H9 (cell line): ENCODE results near the gene PTPN2. TPM values are rescaled to one million over a fixed set of nuclear protein-coding genes. Genes with fewer than 3 reads are reported as not detected.

Experiments
- DNase-seq: peaks from one replicate; pipeline ENCODE4 v3.0.0-alpha.2; 2017
- H2AFZ ChIP-seq: one replicate; pipeline ENCODE4 v1.6.1; 2013; ENCODE audit warnings: mild to moderate bottlenecking, low read length, control low read depth, moderate library complexity
- H2AK5ac ChIP-seq: 2 replicates; pipeline ENCODE4 v1.6.1; 2013; ENCODE audit warnings: low read length, control low read depth, mixed read lengths; ENCODE audit not compliant: insufficient read length
- H2BK120ac ChIP-seq: one replicate; pipeline ENCODE4 v1.6.1; 2013; ENCODE audit warnings: low read depth, mild to moderate bottlenecking, low read length, control low read depth, inconsistent platforms; ENCODE audit not compliant: poor library complexity, severe bottlenecking
- H2BK12ac ChIP-seq: 2 replicates; pipeline ENCODE4 v1.6.1; 2013; ENCODE audit warnings: low read length, control low read depth, mixed read lengths, low read depth; ENCODE audit not compliant: insufficient read length
- H2BK15ac ChIP-seq: 2 replicates; pipeline ENCODE4 v1.6.1; 2013; ENCODE audit warnings: low read depth, low read length, control low read depth
- H2BK20ac ChIP-seq: one replicate; pipeline ENCODE4 v1.6.1; 2013; ENCODE audit warnings: low read depth, mild to moderate bottlenecking, low read length, control low read depth, inconsistent platforms; ENCODE audit not compliant: poor library complexity, severe bottlenecking
- H2BK5ac ChIP-seq: 2 replicates; pipeline ENCODE4 v1.6.1; 2013; ENCODE audit warnings: low read length, control low read depth, mixed read lengths; ENCODE audit not compliant: insufficient read length
- H3K14ac ChIP-seq: 2 replicates; pipeline ENCODE4 v1.6.1; 2013; ENCODE audit warnings: low read length, control low read depth; ENCODE audit not compliant: insufficient read depth
- H3K18ac ChIP-seq: 2 replicates; pipeline ENCODE4 v1.6.1; 2013; ENCODE audit warnings: low read depth, mild to moderate bottlenecking, mixed read lengths, low read length, control low read depth; ENCODE audit not compliant: insufficient read length
- H3K23ac ChIP-seq: 2 replicates; pipeline ENCODE4 v1.6.1; 2013; ENCODE audit warnings: low read length, control low read depth, mixed read lengths, low read depth; ENCODE audit not compliant: insufficient read length
- H3K23me2 ChIP-seq: 2 replicates; pipeline ENCODE4 v1.6.1; 2013; ENCODE audit warnings: low read depth, mild to moderate bottlenecking, mixed read lengths, low read length, control low read depth; ENCODE audit not compliant: insufficient read length, poor library complexity, severe bottlenecking
- H3K27ac ChIP-seq: 2 replicates; pipeline ENCODE4 v1.5.1; 2013; ENCODE audit warnings: low read length, control low read depth, mixed read lengths, low read depth; ENCODE audit not compliant: insufficient read length
- H3K27me3 ChIP-seq: 2 replicates; pipeline ENCODE4 v1.6.1; 2013; ENCODE audit warnings: low read length, control low read depth, inconsistent platforms; ENCODE audit not compliant: insufficient read depth
- H3K4ac ChIP-seq: 2 replicates; pipeline ENCODE4 v1.6.1; 2013; ENCODE audit warnings: low read depth, mild to moderate bottlenecking, control low read depth, inconsistent platforms, low read length, moderate library complexity
- H3K4me1 ChIP-seq: 2 replicates; pipeline ENCODE4 v1.6.1; 2013; ENCODE audit warnings: low read length, control low read depth, inconsistent platforms; ENCODE audit not compliant: insufficient read depth
- H3K4me2 ChIP-seq: 2 replicates; pipeline ENCODE4 v1.6.1; 2013; ENCODE audit warnings: low read length, control low read depth, mixed read lengths; ENCODE audit not compliant: insufficient read length, insufficient read depth
- H3K56ac ChIP-seq: 2 replicates; pipeline ENCODE4 v1.6.1; 2013; ENCODE audit warnings: low read depth, mild to moderate bottlenecking, mixed read lengths, low read length, control low read depth; ENCODE audit not compliant: insufficient read length
- H3K79me1 ChIP-seq: 2 replicates; pipeline ENCODE4 v1.6.1; 2013; ENCODE audit warnings: low read depth, mild to moderate bottlenecking, moderate library complexity, low read length, control low read depth, inconsistent platforms; ENCODE audit not compliant: insufficient read depth, poor library complexity, severe bottlenecking
- H3K79me2 ChIP-seq: 2 replicates; pipeline ENCODE4 v1.6.1; 2013; ENCODE audit warnings: low read length, control low read depth, inconsistent platforms; ENCODE audit not compliant: insufficient read depth
- H3K9ac ChIP-seq: 2 replicates; pipeline ENCODE4 v1.6.1; 2013; ENCODE audit warnings: low read length, control low read depth, mixed read lengths; ENCODE audit not compliant: insufficient read length; ENCODE audit errors: extremely low read depth
- H3K9me3 ChIP-seq: one replicate; pipeline ENCODE4 v1.6.1; 2013; ENCODE audit warnings: low read depth, low read length, inconsistent platforms; ENCODE audit not compliant: control insufficient read depth
- H3T11ph ChIP-seq: one replicate; pipeline ENCODE4 v1.6.1; 2013; ENCODE audit warnings: mild to moderate bottlenecking, low read length, control low read depth, inconsistent platforms
- H4K20me1 ChIP-seq: one replicate; pipeline ENCODE4 v1.6.1; 2013; ENCODE audit not compliant: control insufficient read depth, insufficient read length, insufficient read depth
- H4K5ac ChIP-seq: 2 replicates; pipeline ENCODE4 v1.6.1; 2013; ENCODE audit warnings: low read depth, mild to moderate bottlenecking, mixed read lengths, low read length, control low read depth; ENCODE audit not compliant: insufficient read length
- H4K8ac ChIP-seq: replicated peaks from 2 replicates; pipeline ENCODE4 v1.6.1; 2013; ENCODE audit warnings: low read length, control low read depth, mixed read lengths, low read depth; ENCODE audit not compliant: insufficient read length
- H4K91ac ChIP-seq: 2 replicates; pipeline ENCODE4 v1.6.1; 2013; ENCODE audit warnings: low read depth, mild to moderate bottlenecking, moderate library complexity, mixed read lengths, low read length, control low read depth; ENCODE audit not compliant: insufficient read length
- H3K27ac Mint-ChIP-seq, 3 experiments: 2 replicates in 2 of 3; 3 replicates in 1 of 3; pipeline ENCODE4 v1.8.0; 2020 to 2021; ENCODE audit warnings: mixed read lengths in 3 of 3, mild to moderate bottlenecking in 1 of 3, moderate library complexity in 1 of 3
- H3K27me3 Mint-ChIP-seq: 2 replicates; pipeline ENCODE4 v1.8.0; 2021; ENCODE audit warnings: low read depth, mild to moderate bottlenecking, moderate library complexity, mixed read lengths
- H3K36me3 Mint-ChIP-seq, 3 experiments: 2 replicates in 2 of 3; 3 replicates in 1 of 3; pipeline ENCODE4 v1.8.0; 2020 to 2021; ENCODE audit warnings: low read depth in 3 of 3, mixed read lengths in 3 of 3; ENCODE audit not compliant: insufficient read depth in 1 of 3
- H3K4me1 Mint-ChIP-seq, 2 experiments: 2 replicates each; pipeline ENCODE4 v1.8.0; 2020; ENCODE audit warnings: mixed read lengths in 2 of 2
- H3K4me3 Mint-ChIP-seq, 2 experiments: 2 replicates in 1 of 2; 3 replicates in 1 of 2; pipeline ENCODE4 v1.8.0; 2020 to 2021; ENCODE audit warnings: mild to moderate bottlenecking in 2 of 2, mixed read lengths in 2 of 2, moderate library complexity in 1 of 2
- H3K9me3 Mint-ChIP-seq, 2 experiments: 2 replicates in 1 of 2; 3 replicates in 1 of 2; pipeline ENCODE4 v1.8.0; 2020; ENCODE audit warnings: mild to moderate bottlenecking in 2 of 2, mixed read lengths in 2 of 2, moderate library complexity in 1 of 2
- CTCF ChIP-seq: fragments of 200-600 bp; sonication (generic); conservative IDR thresholded peaks from 3 replicates; pipeline ENCODE4 v1.8.0; 2021; ENCODE audit warnings: antibody characterized with exemption, mild to moderate bottlenecking
- WGBS: extraction: QIAGEN DNeasy Blood & Tissue Kit; methylation state at CpG from one replicate; pipeline ENCODE4 v1.1.7; 2013; ENCODE audit warnings: missing lambda C conversion rate, low lambda C conversion rate, mixed read lengths; ENCODE audit not compliant: insufficient read length; ENCODE audit errors: extremely low coverage; 5-methylcytosine and 5-hydroxymethylcytosine counted together
- total RNA-seq: library from RNA; stranded (reverse); gene quantifications from 2 replicates; pipeline ENCODE4 v1.2.1, GENCODE V29; 2021

Gene PTPN2
- total RNA-seq, 1 experiment from 2014 or later = 48.7 TPM

- Histone ChIP-seq H3K9ac (no peak overlapping the region), H4K20me1 (peaks cover 3% of the 10 kb centered on the region), H3T11ph (no peak overlapping the region), H2BK5ac (no peak overlapping the region), H3K23me2 (no peaks in the 10 kb centered on the region), H2BK120ac (no peak overlapping the region), H3K4me2 (no peak overlapping the region), H3K4me1 (no peaks in the 10 kb centered on the region), H2BK15ac (no peak overlapping the region), H2BK20ac (no peak overlapping the region), H3K4ac (no peak overlapping the region), H3K79me1 (peaks cover 4% of the 10 kb centered on the region), H3K9me3 (no peaks in the 10 kb centered on the region), H3K14ac (no peak overlapping the region), H3K18ac (no peak overlapping the region), H3K27me3 (no peaks in the 10 kb centered on the region), H4K8ac (no peak overlapping the region), H2BK12ac (no peak overlapping the region), H3K79me2 (peaks cover 4% of the 10 kb centered on the region; the same call in 1 of the 2 replicates), H3K27ac (no peak overlapping the region), H4K5ac (no peak overlapping the region), H2AK5ac (no peak overlapping the region), H4K91ac (no peak overlapping the region), H2AFZ (no peak overlapping the region), H3K23ac (no peak overlapping the region), H3K56ac (no peak overlapping the region)
- no peak for TF ChIP-seq CTCF
- no peak for DNase-seq
- WGBS = 100% methylated on average over 1 of the region's 5 CpGs
- Mint-ChIP-seq H3K36me3 (peaks cover 12 to 19% (median 14%) of the 10 kb centered on the region in 3 experiments; a peak in 6 of 7 replicates), H3K27ac (peak overlapping the region in 1 of 3 experiments; percentile 30; a peak in 2 of 7 replicates), H3K9me3 (no peaks in the 10 kb centered on the region), H3K4me3 (no peak overlapping the region; a peak in 1 of 5 replicates), H3K27me3 (no peaks in the 10 kb centered on the region), H3K4me1 (peaks cover 27 to 28% of the 10 kb centered on the region in 2 experiments)
Observed at GRCh38 chr18:12858991-12859390, 25.0 kb downstream of the PTPN2 start.
